ENCODE data around the gene RASSF3.

Gene RASSF3

GRCh38 chr12:64720884-64721283, 110.6 kb downstream of the RASSF3 start:
- Histone ChIP-seq H3K36me3 (ENCODE audit: insufficient read depth, low read length) (peaks cover 53% of the 10 kb centered on the region; the same call in 1 of the 2 replicates), H3K4me2 (ENCODE audit: low read depth, low read length, poor library complexity, severe bottlenecking) (no peak overlapping the region), H3K27me3 (ENCODE audit: insufficient read depth, low read length, poor library complexity, severe bottlenecking) (no peaks in the 10 kb centered on the region), H3K9ac (ENCODE audit: low read depth, low read length, poor library complexity, severe bottlenecking) (no peak overlapping the region), H3K4me1 (ENCODE audit: insufficient read depth, low read length, poor library complexity, severe bottlenecking) (peaks cover 26% of the 10 kb centered on the region), H2AFZ (ENCODE audit: low read length) (no peak overlapping the region), H3K79me2 (ENCODE audit: insufficient read depth, low read length) (no peaks in the 10 kb centered on the region), H3K4me3 (ENCODE audit: low read length, poor library complexity, severe bottlenecking) (no peak overlapping the region), H3K9me2 (replicated peaks; ENCODE audit: low read depth, low read length) (no peaks in the 10 kb centered on the region), H3K9me3 (ENCODE audit: insufficient read depth, low read depth, low read length) (no peaks in the 10 kb centered on the region), H4K20me1 (ENCODE audit: insufficient read depth, low read length, poor library complexity, severe bottlenecking) (no peaks in the 10 kb centered on the region), H3F3A (ENCODE audit: low read depth) (no peaks in the 10 kb centered on the region)
- TF ChIP-seq CTCF (conservative IDR thresholded peaks at IDR 0.05; ENCODE audit: low read length) (no peak), EZH2phosphoT487 (IDR thresholded peaks at IDR 0.05; ENCODE audit: borderline replicate concordance) (no peak)

- H3K4me3 ChIP-seq (ENCODE audit: low read length, poor library complexity, severe bottlenecking) = no peak overlapping the region
- no peaks in the 10 kb centered on the region for H3K9me3 ChIP-seq (ENCODE audit: insufficient read depth, low read depth, low read length)
- H3K27me3 ChIP-seq (ENCODE audit: insufficient read depth, low read length, poor library complexity, severe bottlenecking) = no peaks in the 10 kb centered on the region
- H3K9me2 ChIP-seq (replicated peaks; ENCODE audit: low read depth, low read length) = no peaks in the 10 kb centered on the region
- no peaks in the 10 kb centered on the region for H3K79me2 ChIP-seq (ENCODE audit: insufficient read depth, low read length)
- no peaks in the 10 kb centered on the region for H3F3A ChIP-seq (ENCODE audit: low read depth)
- H4K20me1 ChIP-seq (ENCODE audit: insufficient read depth, low read length, poor library complexity, severe bottlenecking) = no peaks in the 10 kb centered on the region
- no peak for TF ChIP-seq EZH2phosphoT487 (IDR thresholded peaks at IDR 0.05; ENCODE audit: borderline replicate concordance)
- no peak for TF ChIP-seq CTCF (conservative IDR thresholded peaks at IDR 0.05; ENCODE audit: low read length)
- no peak overlapping the region for H2AFZ ChIP-seq (ENCODE audit: low read length)
- no peak overlapping the region for H3K9ac ChIP-seq (ENCODE audit: low read depth, low read length, poor library complexity, severe bottlenecking)
- peaks cover 52% of the 10 kb centered on the region; the same call in 1 of the 2 replicates for H3K36me3 ChIP-seq (ENCODE audit: insufficient read depth, low read length)
- H3K4me1 ChIP-seq (ENCODE audit: insufficient read depth, low read length, poor library complexity, severe bottlenecking) = peaks cover 10% of the 10 kb centered on the region
- no peak overlapping the region for H3K4me2 ChIP-seq (ENCODE audit: low read depth, low read length, poor library complexity, severe bottlenecking)
Observed at GRCh38 chr12:64722835-64723234, 112.5 kb downstream of the RASSF3 start.

- Histone ChIP-seq H3F3A (ENCODE audit: low read depth) (no peaks in the 10 kb centered on the region), H3K9ac (ENCODE audit: low read depth, low read length, poor library complexity, severe bottlenecking) (no peak overlapping the region), H3K4me1 (ENCODE audit: insufficient read depth, low read length, poor library complexity, severe bottlenecking) (peaks cover 10% of the 10 kb centered on the region), H3K36me3 (ENCODE audit: insufficient read depth, low read length) (peaks cover 48% of the 10 kb centered on the region; the same call in 1 of the 2 replicates), H3K4me3 (ENCODE audit: low read length, poor library complexity, severe bottlenecking) (no peak overlapping the region), H2AFZ (ENCODE audit: low read length) (no peak overlapping the region), H4K20me1 (ENCODE audit: insufficient read depth, low read length, poor library complexity, severe bottlenecking) (no peaks in the 10 kb centered on the region), H3K9me3 (ENCODE audit: insufficient read depth, low read depth, low read length) (no peaks in the 10 kb centered on the region), H3K79me2 (ENCODE audit: insufficient read depth, low read length) (no peaks in the 10 kb centered on the region), H3K4me2 (ENCODE audit: low read depth, low read length, poor library complexity, severe bottlenecking) (no peak overlapping the region), H3K27me3 (ENCODE audit: insufficient read depth, low read length, poor library complexity, severe bottlenecking) (no peaks in the 10 kb centered on the region), H3K9me2 (replicated peaks; ENCODE audit: low read depth, low read length) (no peaks in the 10 kb centered on the region)
- TF ChIP-seq EZH2phosphoT487 (IDR thresholded peaks at IDR 0.05; ENCODE audit: borderline replicate concordance) (no peak), CTCF (conservative IDR thresholded peaks at IDR 0.05; ENCODE audit: low read length) (no peak)
Observed at GRCh38 chr12:64723630-64724029, 113.3 kb downstream of the RASSF3 start.
